ENCODE data around the gene IL36G.
"Not testable (repeated sequence)": the region's sequence is repeated elsewhere in the genome, so short reads cannot be mapped to it uniquely, and the experiment has no call there.

Gene IL36G

DNA sequence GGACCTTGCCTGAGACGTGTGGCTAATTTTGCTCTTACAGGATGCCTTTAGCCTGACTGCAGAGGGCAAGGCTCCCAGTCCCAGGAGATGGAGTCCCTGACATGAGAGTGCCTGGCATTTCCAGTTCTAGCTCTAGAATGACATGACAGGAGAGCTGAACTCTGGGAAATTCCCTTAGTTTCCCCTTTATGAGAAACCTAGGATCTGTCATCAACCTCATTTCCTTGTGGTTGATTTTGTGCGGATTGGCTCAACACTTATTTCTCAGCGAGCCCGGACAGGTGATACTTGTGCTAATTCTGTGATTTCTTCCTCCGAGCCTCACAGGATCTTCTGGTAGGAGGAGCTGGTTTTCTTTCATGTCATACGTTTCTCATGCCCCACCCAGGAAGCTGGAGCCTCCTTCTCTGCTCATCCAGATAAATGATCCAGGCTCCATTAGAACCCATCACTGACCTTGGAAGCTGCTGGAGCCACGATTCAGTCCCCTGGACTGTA is at the start of gene IL36G:
Gene IL36G (plus strand): TSS at position 448 of the 498 bp plus-strand sequence. CDS start 633 bp downstream, outside the sequence.
- no peak within 1 kb of the TSS for H2AFZ ChIP-seq (ENCODE audit: low read length, unreplicated experiment)
- no peak within 1 kb of the TSS for H3K27ac ChIP-seq (ENCODE audit: low read depth, low read length)
- no peaks in the 10 kb centered on the region for H3K36me3 ChIP-seq (ENCODE audit: insufficient read depth, low read length)
- H3K4me1 ChIP-seq (ENCODE audit: control insufficient read depth, insufficient read depth, low read length, unreplicated experiment): no peaks in the 10 kb centered on the region
- no peak within 1 kb of the TSS for H3K4me3 ChIP-seq (ENCODE audit: low read depth, low read length)
- H3K79me2 ChIP-seq (ENCODE audit: control insufficient read depth, insufficient read depth, low read length, unreplicated experiment): no peaks in the 10 kb centered on the region
- H3K27me3 ChIP-seq (ENCODE audit: insufficient read depth, low read length): peaks cover 99% of the 10 kb centered on the region

- H3K79me2 ChIP-seq (ENCODE audit: control insufficient read depth, insufficient read depth, low read length, unreplicated experiment): no peaks in the 10 kb centered on the region
- no peak overlapping the region for H2AFZ ChIP-seq (ENCODE audit: low read length, unreplicated experiment)
- no peaks in the 10 kb centered on the region for H3K36me3 ChIP-seq (ENCODE audit: insufficient read depth, low read length)
- H3K4me1 ChIP-seq (ENCODE audit: control insufficient read depth, insufficient read depth, low read length, unreplicated experiment): no peaks in the 10 kb centered on the region
- H3K27ac ChIP-seq (ENCODE audit: low read depth, low read length): no peak overlapping the region
- H3K4me3 ChIP-seq (ENCODE audit: low read depth, low read length): no peak overlapping the region
- H3K27me3 ChIP-seq (ENCODE audit: insufficient read depth, low read length): peaks cover 41% of the 10 kb centered on the region
Observed at GRCh38 chr2:112933261-112933660, 44.5 kb upstream of the IL36G start.

- peaks cover 41% of the 10 kb centered on the region for H3K27me3 ChIP-seq (ENCODE audit: insufficient read depth, low read length)
- H3K79me2 ChIP-seq (ENCODE audit: control insufficient read depth, insufficient read depth, low read length, unreplicated experiment); H3K36me3 ChIP-seq (ENCODE audit: insufficient read depth, low read length); H2AFZ ChIP-seq (ENCODE audit: low read length, unreplicated experiment); H3K27ac ChIP-seq (ENCODE audit: low read depth, low read length); H3K4me3 ChIP-seq (ENCODE audit: low read depth, low read length); H3K4me1 ChIP-seq (ENCODE audit: control insufficient read depth, insufficient read depth, low read length, unreplicated experiment): not testable (repeated sequence)
Observed at GRCh38 chr2:112934117-112934516, 43.7 kb upstream of the IL36G start.

GRCh38 chr2:112936927-112937232 is 40.9 kb upstream of the IL36G start:
- Histone ChIP-seq H3K4me3 (ENCODE audit: low read depth, low read length) (no peak overlapping the region), H3K27ac (ENCODE audit: low read depth, low read length) (no peak overlapping the region), H3K4me1 (ENCODE audit: control insufficient read depth, insufficient read depth, low read length, unreplicated experiment) (no peaks in the 10 kb centered on the region), H2AFZ (ENCODE audit: low read length, unreplicated experiment) (no peak overlapping the region), H3K27me3 (ENCODE audit: insufficient read depth, low read length) (peaks cover 36% of the 10 kb centered on the region), H3K79me2 (ENCODE audit: control insufficient read depth, insufficient read depth, low read length, unreplicated experiment) (no peaks in the 10 kb centered on the region), H3K36me3 (ENCODE audit: insufficient read depth, low read length) (no peaks in the 10 kb centered on the region)

DNA sequence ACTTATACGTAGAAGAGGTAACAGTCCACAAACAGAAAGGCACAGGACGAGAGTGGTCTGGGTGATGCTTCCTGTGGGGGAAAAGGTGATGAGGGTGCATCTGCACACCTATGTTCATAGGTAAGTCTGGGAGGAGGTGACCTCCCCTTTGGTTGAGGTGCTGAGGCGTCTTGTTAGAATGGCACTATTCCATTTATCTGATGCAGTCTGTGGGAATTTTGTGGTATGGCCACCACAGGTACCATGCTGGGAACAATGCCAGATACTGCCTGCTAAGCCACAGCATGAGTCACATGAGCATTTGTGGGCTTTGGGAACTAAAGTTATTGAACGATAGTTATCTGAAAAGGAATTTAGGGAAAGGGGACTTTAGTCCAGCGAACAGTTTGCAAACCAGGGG is 38.9 kb upstream of the IL36G start:
- Histone ChIP-seq H3K79me2 (ENCODE audit: control insufficient read depth, insufficient read depth, low read length, unreplicated experiment) (no peaks in the 10 kb centered on the region), H3K4me1 (ENCODE audit: control insufficient read depth, insufficient read depth, low read length, unreplicated experiment) (no peaks in the 10 kb centered on the region), H3K27ac (ENCODE audit: low read depth, low read length) (no peak overlapping the region), H2AFZ (ENCODE audit: low read length, unreplicated experiment) (no peak overlapping the region), H3K36me3 (ENCODE audit: insufficient read depth, low read length) (no peaks in the 10 kb centered on the region), H3K4me3 (ENCODE audit: low read depth, low read length) (no peak overlapping the region), H3K27me3 (ENCODE audit: insufficient read depth, low read length) (peaks cover 22% of the 10 kb centered on the region)

DNA sequence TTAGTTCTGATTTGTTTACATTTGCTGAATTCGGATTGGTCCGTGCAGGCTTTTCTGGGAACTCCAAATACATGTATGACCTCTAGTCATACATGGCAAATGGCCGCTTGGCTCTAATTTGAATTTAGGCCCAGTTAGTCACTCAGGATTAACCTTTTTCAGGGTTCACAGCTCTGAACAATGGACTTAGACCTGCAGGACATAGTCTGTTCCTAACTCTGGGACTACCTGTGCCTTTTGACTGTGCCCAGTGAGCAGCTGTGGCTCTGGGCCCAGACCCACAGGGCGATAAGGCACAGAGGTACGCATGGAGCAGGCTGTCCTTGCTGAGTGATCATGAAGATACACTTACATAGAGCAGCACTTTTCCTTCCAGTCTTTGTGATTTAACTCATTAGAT is 38.4 kb upstream of the IL36G start:
- no peaks in the 10 kb centered on the region for H3K79me2 ChIP-seq (ENCODE audit: control insufficient read depth, insufficient read depth, low read length, unreplicated experiment)
- no peak overlapping the region for H3K4me3 ChIP-seq (ENCODE audit: low read depth, low read length)
- no peak overlapping the region for H3K27ac ChIP-seq (ENCODE audit: low read depth, low read length)
- H3K27me3 ChIP-seq (ENCODE audit: insufficient read depth, low read length): peaks cover 25% of the 10 kb centered on the region
- H2AFZ ChIP-seq (ENCODE audit: low read length, unreplicated experiment): no peak overlapping the region
- no peaks in the 10 kb centered on the region for H3K36me3 ChIP-seq (ENCODE audit: insufficient read depth, low read length)
- no peaks in the 10 kb centered on the region for H3K4me1 ChIP-seq (ENCODE audit: control insufficient read depth, insufficient read depth, low read length, unreplicated experiment)

DNA sequence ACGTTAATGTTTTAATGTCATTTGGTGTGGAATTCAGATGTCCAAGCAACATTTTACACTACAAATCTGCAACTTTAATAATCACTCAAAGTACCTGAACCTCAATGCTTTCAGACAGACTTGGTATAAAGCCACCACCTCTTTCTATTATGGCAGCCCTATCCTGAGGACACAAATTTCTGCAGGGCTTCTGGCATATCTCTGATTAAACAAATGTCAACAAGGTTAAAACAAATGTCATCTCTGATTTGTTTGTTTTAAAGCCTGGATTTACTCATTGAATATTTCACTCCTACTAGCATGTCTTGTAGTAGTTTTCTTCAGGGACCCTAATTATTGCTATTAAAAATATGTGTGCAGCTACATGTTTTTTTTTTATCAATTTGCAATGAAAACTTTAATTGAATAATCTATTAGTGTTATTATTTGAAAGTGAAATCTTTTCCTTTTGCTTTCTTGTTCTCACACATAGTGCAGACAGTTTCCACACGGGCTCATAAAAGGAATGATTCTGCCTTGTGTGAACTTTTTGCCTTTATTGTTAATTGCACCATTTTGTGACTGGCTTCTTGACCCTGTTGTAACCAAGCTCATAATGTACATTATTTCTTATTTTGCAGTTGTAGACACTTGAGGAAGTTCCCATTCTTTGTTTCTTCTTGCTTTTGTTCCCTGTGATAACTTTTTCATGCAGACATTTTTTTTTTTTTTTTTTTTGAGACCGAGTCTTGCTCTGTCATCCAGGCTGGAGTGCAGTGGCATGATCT is 36.8 kb upstream of the IL36G start:
- H3K36me3 ChIP-seq (ENCODE audit: insufficient read depth, low read length): no peaks in the 10 kb centered on the region
- no peaks in the 10 kb centered on the region for H3K4me1 ChIP-seq (ENCODE audit: control insufficient read depth, insufficient read depth, low read length, unreplicated experiment)
- no peak overlapping the region for H2AFZ ChIP-seq (ENCODE audit: low read length, unreplicated experiment)
- no peaks in the 10 kb centered on the region for H3K79me2 ChIP-seq (ENCODE audit: control insufficient read depth, insufficient read depth, low read length, unreplicated experiment)
- H3K27ac ChIP-seq (ENCODE audit: low read depth, low read length): no peak overlapping the region
- no peak overlapping the region for H3K4me3 ChIP-seq (ENCODE audit: low read depth, low read length)
- H3K27me3 ChIP-seq (ENCODE audit: insufficient read depth, low read length): peaks cover 41% of the 10 kb centered on the region

GRCh38 chr2:112941753-112942653 is 35.8 kb upstream of the IL36G start:
- Histone ChIP-seq H3K4me3 (ENCODE audit: low read depth, low read length) (no peak overlapping the region), H3K4me1 (ENCODE audit: control insufficient read depth, insufficient read depth, low read length, unreplicated experiment) (no peaks in the 10 kb centered on the region), H3K27me3 (ENCODE audit: insufficient read depth, low read length) (peaks cover 45% of the 10 kb centered on the region), H3K79me2 (ENCODE audit: control insufficient read depth, insufficient read depth, low read length, unreplicated experiment) (no peaks in the 10 kb centered on the region), H3K36me3 (ENCODE audit: insufficient read depth, low read length) (no peaks in the 10 kb centered on the region), H3K27ac (ENCODE audit: low read depth, low read length) (no peak overlapping the region), H2AFZ (ENCODE audit: low read length, unreplicated experiment) (no peak overlapping the region)

GRCh38 chr2:112942654-112943002 is 35.2 kb upstream of the IL36G start:
- H2AFZ ChIP-seq (ENCODE audit: low read length, unreplicated experiment): no peak overlapping the region
- no peaks in the 10 kb centered on the region for H3K36me3 ChIP-seq (ENCODE audit: insufficient read depth, low read length)
- H3K27me3 ChIP-seq (ENCODE audit: insufficient read depth, low read length): peaks cover 45% of the 10 kb centered on the region
- no peak overlapping the region for H3K4me3 ChIP-seq (ENCODE audit: low read depth, low read length)
- no peaks in the 10 kb centered on the region for H3K79me2 ChIP-seq (ENCODE audit: control insufficient read depth, insufficient read depth, low read length, unreplicated experiment)
- H3K27ac ChIP-seq (ENCODE audit: low read depth, low read length): no peak overlapping the region
- H3K4me1 ChIP-seq (ENCODE audit: control insufficient read depth, insufficient read depth, low read length, unreplicated experiment): no peaks in the 10 kb centered on the region

GRCh38 chr2:112944971-112945370 is 32.8 kb upstream of the IL36G start:
- Histone ChIP-seq H3K27me3 (ENCODE audit: insufficient read depth, low read length) (peaks cover 64% of the 10 kb centered on the region), H3K27ac (ENCODE audit: low read depth, low read length) (no peak overlapping the region), H3K4me3 (ENCODE audit: low read depth, low read length) (no peak overlapping the region), H3K4me1 (ENCODE audit: control insufficient read depth, insufficient read depth, low read length, unreplicated experiment) (no peaks in the 10 kb centered on the region), H3K79me2 (ENCODE audit: control insufficient read depth, insufficient read depth, low read length, unreplicated experiment) (no peaks in the 10 kb centered on the region), H3K36me3 (ENCODE audit: insufficient read depth, low read length) (no peaks in the 10 kb centered on the region), H2AFZ (ENCODE audit: low read length, unreplicated experiment) (no peak overlapping the region)

DNA sequence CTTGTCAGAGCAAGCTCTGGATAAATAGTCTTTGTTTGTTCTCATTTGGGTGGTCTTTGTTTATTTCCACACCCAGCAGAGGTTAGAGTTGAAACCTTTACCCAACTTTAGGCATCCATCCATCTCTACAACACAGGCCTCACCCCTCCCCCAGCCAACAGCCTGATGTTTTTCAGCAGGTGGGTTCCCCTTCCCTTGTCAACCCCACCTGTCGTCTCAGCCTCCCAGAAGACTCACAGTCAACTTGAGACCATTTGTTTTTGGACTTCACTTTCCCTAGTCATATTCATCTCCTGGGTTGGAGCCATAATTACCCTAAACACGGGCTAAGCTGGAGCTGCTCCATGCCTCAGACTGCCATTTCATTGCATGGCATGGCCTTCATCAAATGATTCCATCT is 31.7 kb upstream of the IL36G start:
- H3K4me1 ChIP-seq (ENCODE audit: control insufficient read depth, insufficient read depth, low read length, unreplicated experiment): no peaks in the 10 kb centered on the region
- H3K27ac ChIP-seq (ENCODE audit: low read depth, low read length): no peak overlapping the region

More for the DNA sequence above, 31.7 kb upstream of the IL36G start:
- Histone ChIP-seq H3K4me3 (ENCODE audit: low read depth, low read length) (no peak overlapping the region), H3K27me3 (ENCODE audit: insufficient read depth, low read length) (peaks cover 67% of the 10 kb centered on the region), H3K79me2 (ENCODE audit: control insufficient read depth, insufficient read depth, low read length, unreplicated experiment) (no peaks in the 10 kb centered on the region), H2AFZ (ENCODE audit: low read length, unreplicated experiment) (no peak overlapping the region), H3K36me3 (ENCODE audit: insufficient read depth, low read length) (no peaks in the 10 kb centered on the region)
